Sigmoid colon (tissue), 7 donors: ENCODE data around the gene IRF5. TPM values are rescaled to one million over a fixed set of nuclear protein-coding genes. Genes with fewer than 3 reads are reported as not detected.

Experiments used
- DNase-seq: peaks from one replicate; pipeline ENCODE4 v3.0.0-alpha.2; 2019
- H3K27ac ChIP-seq, 4 donors: fragments of 200-600 bp; sonication (generic); one replicate each; pipeline ENCODE4 v1.5.1; 2016 to 2019; ENCODE audit warnings: mild to moderate bottlenecking in 1 of 4
- H3K27me3 ChIP-seq, 3 donors: fragments of 200-600 bp; sonication (generic); one replicate each; pipeline ENCODE4 v1.5.1; 2019; ENCODE audit warnings: mild to moderate bottlenecking in 1 of 3
- H3K36me3 ChIP-seq, 4 donors: fragments of 200-600 bp; sonication (generic); one replicate each; pipeline ENCODE4 v1.5.1; 2016 to 2019
- H3K4me1 ChIP-seq, 4 donors: fragments of 200-600 bp; sonication (generic); one replicate each; pipeline ENCODE4 v1.5.1; 2017 to 2019
- H3K4me3 ChIP-seq, 4 donors: fragments of 200-600 bp; sonication (generic); one replicate each; pipeline ENCODE4 v1.5.1; 2017 to 2019; ENCODE audit warnings: mild to moderate bottlenecking in 2 of 4, moderate library complexity in 1 of 4
- H3K9me3 ChIP-seq, 4 donors: fragments of 200-600 bp in 3 of 4; sonication (generic) in 3 of 4; one replicate each; pipeline versions ENCODE4 v1.5.1 to v1.6.1; 2013 to 2019
- CTCF ChIP-seq, 4 experiments: fragments of 450-650 bp in 3 of 4; fragments of 200-600 bp in 1 of 4; IDR thresholded peaks; one replicate each; pipeline ENCODE4 v1.5.1; 2016 to 2019; ENCODE audit warnings: antibody characterized with exemption in 4 of 4, mild to moderate bottlenecking in 3 of 4, moderate library complexity in 2 of 4
- EP300 ChIP-seq, 4 donors: sonication (generic); formaldehyde crosslinking; IDR thresholded peaks; one replicate each; pipeline ENCODE4 v1.6.1; 2017; ENCODE audit warnings: antibody characterized with exemption in 4 of 4
- POLR2A ChIP-seq, 2 donors: fragments of 450-650 bp; IDR thresholded peaks; one replicate each; pipeline ENCODE4 v1.6.1; 2016; ENCODE audit warnings: antibody characterized with exemption in 2 of 2, mild to moderate bottlenecking in 2 of 2, moderate library complexity in 2 of 2
- POLR2AphosphoS5 ChIP-seq, 4 donors: sonication (generic); formaldehyde crosslinking; IDR thresholded peaks; one replicate each; pipeline ENCODE4 v1.6.1; 2017; ENCODE audit warnings: antibody characterized with exemption in 4 of 4
- WGBS, 2 donors: extraction: QIAGEN DNeasy Blood & Tissue Kit; methylation state at CpG; one replicate each; pipeline ENCODE4 v1.1.7; 2013; 5-methylcytosine and 5-hydroxymethylcytosine counted together
- intact Hi-C: fragments of 100-400 bp; cut with DNase I; formaldehyde crosslinking; loops from one replicate; pipeline ENCODE4 v1.15.1; 2023
- polyA plus RNA-seq, 3 donors: library from polyadenylated mRNA; stranded (reverse); fragments of 200-250 nt; gene quantifications; one replicate each; pipeline ENCODE4 v1.2.3, GENCODE V29; 2013
- total RNA-seq, 4 donors: library from RNA; depleted of rRNA; stranded (reverse); fragments of >200 nt; gene quantifications; one replicate each; pipeline ENCODE4 v1.1.0, GENCODE V29; 2016
- donor health status: healthy with polysubstance abuse.
- donor health status: Bipolar disorder and iron deficiency.
- donor health status: healthy.

The IRF5 gene
- total and polyA plus RNA-seq, 7 donors: 4.6 to 15.3 (median 6.6) TPM

GRCh38 chr7:128915841-128916642, 21.7 kb upstream of the IRF5 start:
- peak; percentile 52 for DNase-seq
- no peaks in the 10 kb centered on the region for H3K36me3 ChIP-seq
- no peak overlapping the region for H3K27ac ChIP-seq
- intact Hi-C loops: no loop called here
- peak overlapping the region in 3 of 4 donors; percentile 17 to 36 (median 30) for H3K4me3 ChIP-seq
- WGBS, 2 donors: 35 to 54% methylated on average over 69 of the region's 69 CpGs
- H3K9me3 ChIP-seq: no peaks in the 10 kb centered on the region
- H3K27me3 ChIP-seq: peaks cover 8 to 62% (median 43%) of the 10 kb centered on the region in 3 donors
- TF ChIP-seq EP300 (IDR thresholded peaks at IDR 0.05) (no peak), CTCF (IDR thresholded peaks at IDR 0.05) (no peak), POLR2A (IDR thresholded peaks at IDR 0.05) (no peak), POLR2AphosphoS5 (IDR thresholded peaks at IDR 0.05) (no peak)
- H3K4me1 ChIP-seq: peaks cover 0 to 16% (median 14%) of the 10 kb centered on the region in 4 donors

GRCh38 chr7:128916643-128916915, 21.1 kb upstream of the IRF5 start:
- peak; percentile 7 for DNase-seq
- Histone ChIP-seq H3K27me3 (peaks cover 8 to 56% (median 43%) of the 10 kb centered on the region in 3 donors), H3K27ac (no peak overlapping the region), H3K36me3 (no peaks in the 10 kb centered on the region), H3K4me1 (peaks cover 0 to 16% (median 14%) of the 10 kb centered on the region in 4 donors), H3K9me3 (no peaks in the 10 kb centered on the region), H3K4me3 (no peak overlapping the region)
- intact Hi-C loops: no loop called here
- TF ChIP-seq CTCF (IDR thresholded peaks at IDR 0.05) (no peak), POLR2A (IDR thresholded peaks at IDR 0.05) (no peak), POLR2AphosphoS5 (IDR thresholded peaks at IDR 0.05) (no peak), EP300 (IDR thresholded peaks at IDR 0.05) (no peak)
- 91 to 95% methylated on average over 7 of the region's 7 CpGs for WGBS, 2 donors

GRCh38 chr7:128917122-128917521, 20.6 kb upstream of the IRF5 start:
- peaks cover 8 to 55% (median 43%) of the 10 kb centered on the region in 3 donors for H3K27me3 ChIP-seq
- DNase-seq: peak; percentile 43
- TF ChIP-seq POLR2A (IDR thresholded peaks at IDR 0.05): no peak
- no peak for TF ChIP-seq EP300 (IDR thresholded peaks at IDR 0.05)
- no peak for TF ChIP-seq POLR2AphosphoS5 (IDR thresholded peaks at IDR 0.05)
- TF ChIP-seq CTCF (IDR thresholded peaks at IDR 0.05): no peak
- no peaks in the 10 kb centered on the region for H3K9me3 ChIP-seq
- WGBS, 2 donors: 92 to 94% methylated on average over 2 of the region's 2 CpGs
- H3K4me1 ChIP-seq: peaks cover 0 to 16% (median 14%) of the 10 kb centered on the region in 4 donors
- H3K27ac ChIP-seq: no peak overlapping the region
- intact Hi-C loops: no loop called here
- no peaks in the 10 kb centered on the region for H3K36me3 ChIP-seq
- H3K4me3 ChIP-seq: no peak overlapping the region

- intact Hi-C loops: no loop called here
Observed at GRCh38 chr7:128918016-128918665, 19.6 kb upstream of the IRF5 start.

More at GRCh38 chr7:128918016-128918665, 19.6 kb upstream of the IRF5 start:
- no peak for TF ChIP-seq POLR2A (IDR thresholded peaks at IDR 0.05)
- TF ChIP-seq CTCF (IDR thresholded peaks at IDR 0.05): no peak
- TF ChIP-seq EP300 (IDR thresholded peaks at IDR 0.05): no peak
- no peak for TF ChIP-seq POLR2AphosphoS5 (IDR thresholded peaks at IDR 0.05)
- peak; percentile 52 for DNase-seq
- Histone ChIP-seq H3K27ac (no peak overlapping the region), H3K36me3 (no peaks in the 10 kb centered on the region), H3K9me3 (no peaks in the 10 kb centered on the region), H3K4me1 (peaks cover 0 to 16% (median 14%) of the 10 kb centered on the region in 4 donors), H3K27me3 (peaks cover 8 to 55% (median 43%) of the 10 kb centered on the region in 3 donors), H3K4me3 (no peak overlapping the region)
- WGBS, 2 donors: 87 to 88% methylated on average over 8 of the region's 8 CpGs
